Pancreas (tissue), 10 donors: ENCODE results near the gene LAMA5. TPM values are rescaled to one million over a fixed set of nuclear protein-coding genes. Genes with fewer than 3 reads are reported as not detected.

ENCODE experiments used
- ATAC-seq, 4 donors: fragments of 200-7000 bp; cut with Tn5 transposase; one replicate each; pipeline versions ENCODE4 v1.8.0 to v1.9.1; 2020; ENCODE audit warnings: mild to moderate bottlenecking in 4 of 4, moderate library complexity in 4 of 4
- DNase-seq, 6 donors: peaks; one replicate each; pipeline ENCODE4 v3.0.0-alpha.2; 2020
- FAIRE-seq: peaks from 2 replicates; lab custom pipeline; 2012; peaks lifted over from hg19 to GRCh38; lab: Jason Lieb, UNC
- H3K27ac ChIP-seq, 4 donors: fragments of 200-600 bp; sonication (generic); 1 replicate in 3 of 4; 2 replicates in 1 of 4; pipeline versions ENCODE4 v1.5.0 to v1.8.0; 2020
- H3K27me3 ChIP-seq, 4 donors: fragments of 200-600 bp; one replicate each; pipeline ENCODE4 v1.8.0; 2021
- H3K36me3 ChIP-seq, 3 donors: fragments of 200-600 bp; sonication (generic) in 1 of 3; one replicate each; pipeline versions ENCODE4 v1.5.0 to v1.8.0; 2020 to 2021
- H3K4me1 ChIP-seq, 3 donors: fragments of 200-600 bp; one replicate each; pipeline ENCODE4 v1.8.0; 2021
- H3K4me3 ChIP-seq, 4 donors: fragments of 200-600 bp; sonication (generic) in 2 of 4; one replicate each; pipeline versions ENCODE4 v1.5.0 to v1.8.0; 2020 to 2021
- H3K9me3 ChIP-seq, 4 donors: fragments of 200-600 bp; one replicate each; pipeline ENCODE4 v1.8.0; 2021
- CTCF ChIP-seq, 4 donors: fragments of 200-600 bp; sonication (generic) in 3 of 4; IDR thresholded peaks; one replicate each; pipeline versions ENCODE4 v1.5.0 to v1.8.0; 2021; ENCODE audit warnings: antibody characterized with exemption in 4 of 4
- WGBS, 2 donors: extraction: QIAGEN DNeasy Blood & Tissue Kit; methylation state at CpG; one replicate each; pipeline ENCODE4 v1.1.7; 2013; 5-methylcytosine and 5-hydroxymethylcytosine counted together
- intact Hi-C, 3 donors: fragments of 100-400 bp; cut with DNase I; formaldehyde crosslinking; loops; one replicate each; pipeline versions ENCODE4 v1.11.1 to v1.14.2; 2022
- polyA plus RNA-seq, 2 donors: library from polyadenylated mRNA; stranded (reverse); fragments of 200-250 nt; gene quantifications; one replicate each; pipeline ENCODE4 v1.2.3, GENCODE V29; 2013
- total RNA-seq, 6 donors: library from RNA; stranded (reverse); fragmentation: NEBNext Ultra II Directional in 4 of 6; extraction: Animal tissue kit (Norgen Biotek cat#: 25700) in 4 of 6; gene quantifications; one replicate each; pipeline versions ENCODE4 v1.2.1 to v1.2.4, GENCODE V29; 2021 to 2023
- donor health status: healthy with polysubstance abuse.
- donor health status: DM: no; HTN: no; CAD: no; lungs with moderate emphysema.
- donor health status: DM: no; HTN: no; CAD: no.
- donor health status: control.
- donor health status: control.
- donor health status: Bipolar disorder and iron deficiency.
- donor health status: DM: yes; HTN: yes; CAD: no.
- donor health status: DM: no; HTN: no; CAD: no.
- donor health status: DM: no; HTN: no; CAD: no.
- donor health status: DM: yes; HTN: yes; CAD: no.

Gene LAMA5
- total and polyA plus RNA-seq, 8 donors: 43.6 to 344 (median 62.2) TPM

DNA sequence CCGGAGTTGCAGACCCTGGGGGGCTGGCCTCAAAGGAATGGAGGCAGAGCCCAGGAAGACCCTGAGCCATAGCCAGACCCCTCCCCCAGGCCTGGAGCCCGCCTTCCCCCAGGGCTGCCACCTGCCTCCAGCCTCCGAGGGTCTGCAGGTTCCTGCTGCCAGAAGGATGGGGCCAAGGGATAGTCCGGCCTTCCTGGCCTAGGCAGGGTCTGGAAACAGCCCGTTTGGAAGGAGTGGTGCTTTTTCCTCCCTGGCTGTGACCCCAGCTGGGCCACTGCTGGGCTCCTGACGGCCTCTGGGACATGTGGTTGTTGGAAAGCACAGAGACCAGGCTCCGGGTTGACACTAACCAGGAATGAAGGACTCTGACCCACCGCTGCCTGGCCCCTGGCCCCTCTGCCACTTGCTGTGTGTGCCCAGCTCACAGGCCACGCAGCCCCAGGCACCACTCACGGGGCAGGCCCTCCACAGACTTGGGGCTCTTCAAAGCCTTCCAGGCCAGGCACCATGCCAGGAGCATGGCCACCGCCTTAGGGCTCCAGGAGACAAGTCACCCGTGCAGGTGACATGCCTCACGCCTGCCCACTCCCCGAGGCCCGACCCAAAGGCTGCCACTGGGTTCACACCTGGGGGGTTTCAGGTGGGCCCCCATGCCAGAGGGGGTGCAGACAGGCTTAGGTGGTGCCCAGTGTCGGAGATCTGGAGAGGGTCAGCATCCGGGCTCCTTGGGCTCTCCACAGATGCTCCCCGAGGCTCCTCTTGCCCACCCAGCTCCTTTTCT is 3.9 kb upstream of the LAMA5 start:
- Histone ChIP-seq H3K9me3 (no peaks in the 10 kb centered on the region), H3K4me1 (peaks cover 14 to 20% (median 18%) of the 10 kb centered on the region in 3 donors), H3K4me3 (no peak overlapping the region), H3K36me3 (no peaks in the 10 kb centered on the region), H3K27ac (no peak overlapping the region), H3K27me3 (no peaks in the 10 kb centered on the region)
- no peak for ATAC-seq
- no peak for TF ChIP-seq CTCF (IDR thresholded peaks at IDR 0.05)
- WGBS, 2 donors: 71 to 75% methylated on average over 18 of the region's 18 CpGs
- no peak for DNase-seq
- intact Hi-C loops: no loop called here
- no peak for FAIRE-seq

DNA sequence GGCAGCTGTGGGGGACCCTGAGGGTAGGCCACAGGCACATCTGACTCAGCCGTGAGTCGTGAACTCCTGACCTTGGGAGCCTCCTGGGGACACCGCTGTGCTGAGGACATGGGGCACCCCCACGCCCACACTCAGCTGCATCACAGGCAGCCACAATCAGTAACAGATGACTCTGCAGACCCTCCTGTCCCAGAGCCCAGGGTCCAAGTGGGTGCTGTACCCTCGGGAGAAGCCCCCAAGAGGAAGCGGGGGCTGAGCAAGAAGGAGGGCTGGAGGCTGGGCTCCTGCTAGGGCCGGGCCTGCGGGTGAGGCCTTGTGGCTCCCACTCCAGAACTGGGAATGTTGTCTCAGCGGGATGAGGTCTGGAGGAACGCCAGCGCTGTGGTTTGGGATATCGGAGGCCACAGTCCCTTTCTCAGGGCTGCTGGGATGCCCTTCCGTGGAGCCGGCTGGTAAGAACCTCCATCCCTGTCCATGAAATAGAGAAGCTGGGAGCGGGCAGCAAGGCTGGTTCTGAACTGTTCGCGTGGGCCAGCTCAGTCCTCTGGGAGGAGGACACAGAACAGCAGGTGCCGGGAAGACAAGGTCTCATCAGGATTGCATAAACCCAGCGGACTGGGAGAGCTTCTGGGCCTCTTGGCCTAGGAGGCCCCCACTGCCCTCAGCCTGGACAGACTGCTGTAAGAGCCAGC is 3.1 kb upstream of the LAMA5 start:
- H3K9me3 ChIP-seq: no peaks in the 10 kb centered on the region
- no peak overlapping the region for H3K27ac ChIP-seq
- no peak for ATAC-seq
- DNase-seq: no peak
- peaks cover 16 to 27% (median 22%) of the 10 kb centered on the region in 3 donors for H3K4me1 ChIP-seq
- TF ChIP-seq CTCF (IDR thresholded peaks at IDR 0.05): no peak
- intact Hi-C loops: no loop called here
- WGBS, 2 donors: 65 to 74% methylated on average over 19 of the region's 19 CpGs
- no peaks in the 10 kb centered on the region for H3K27me3 ChIP-seq
- H3K4me3 ChIP-seq: no peak overlapping the region
- no peak for FAIRE-seq
- no peaks in the 10 kb centered on the region for H3K36me3 ChIP-seq

DNA sequence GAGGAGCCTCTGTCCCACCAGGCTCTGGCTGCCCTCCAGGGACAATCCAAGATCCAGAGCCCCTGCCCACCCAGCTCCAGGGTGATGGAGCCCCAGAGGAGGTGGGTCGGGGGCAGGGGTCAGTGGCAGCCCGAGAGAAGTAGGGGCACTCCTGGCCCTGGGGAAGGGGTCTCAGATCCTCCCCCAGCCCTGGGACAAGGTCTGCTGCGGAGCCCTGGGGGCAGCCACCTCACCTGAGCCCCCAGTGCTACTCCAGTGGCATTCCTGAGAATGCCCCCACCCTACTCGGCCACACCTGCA is 2.7 kb upstream of the LAMA5 start:
- ATAC-seq (no peak), DNase-seq (no peak), FAIRE-seq (no peak)
- Histone ChIP-seq H3K27ac (no peak overlapping the region), H3K4me3 (no peak overlapping the region), H3K27me3 (no peaks in the 10 kb centered on the region), H3K9me3 (no peaks in the 10 kb centered on the region), H3K36me3 (no peaks in the 10 kb centered on the region), H3K4me1 (peaks cover 21 to 29% (median 25%) of the 10 kb centered on the region in 3 donors)
- 53 to 67% methylated on average over 2 to 4 of the region's 4 CpGs for WGBS, 2 donors
- intact Hi-C loops: no loop called here
- no peak for TF ChIP-seq CTCF (IDR thresholded peaks at IDR 0.05)

GRCh38 chr20:62368976-62369814 is 2.1 kb upstream of the LAMA5 start:
- H3K4me3 ChIP-seq: peak overlapping the region in 1 of 4 donors; percentile 23
- peak; percentile 15 to 38 (median 32) for TF ChIP-seq CTCF (IDR thresholded peaks at IDR 0.05)
- no peaks in the 10 kb centered on the region for H3K9me3 ChIP-seq
- no peak for FAIRE-seq
- H3K36me3 ChIP-seq: no peaks in the 10 kb centered on the region
- peak in 1 of 6 donors; percentile 85 for DNase-seq
- intact Hi-C loops: no loop called here
- 26 to 30% methylated on average over 24 to 28 of the region's 28 CpGs for WGBS, 2 donors
- H3K27me3 ChIP-seq: no peaks in the 10 kb centered on the region
- peaks cover 21 to 29% (median 25%) of the 10 kb centered on the region in 3 donors for H3K4me1 ChIP-seq
- peak; percentile 16 to 45 (median 24) for ATAC-seq
- H3K27ac ChIP-seq: no peak overlapping the region
